Ishikawa (cell line): Measurements from ENCODE around the gene DOK3.

Experiments
- CEBPB ChIP-seq: IDR thresholded peaks from 2 replicates; pipeline ENCODE4 v1.6.1; 2012
- CREB1 ChIP-seq: IDR thresholded peaks from 2 replicates; pipeline ENCODE4 v1.6.1; 2012; ENCODE audit warnings: low read depth
- EGR1 ChIP-seq: IDR thresholded peaks from 2 replicates; pipeline ENCODE4 v1.6.1; 2012
- EP300 ChIP-seq: IDR thresholded peaks from 2 replicates; pipeline ENCODE4 v1.6.1; 2012; ENCODE audit warnings: borderline replicate concordance
- FOXM1 ChIP-seq: IDR thresholded peaks from 2 replicates; pipeline ENCODE4 v1.6.1; 2012; ENCODE audit warnings: low read depth, borderline replicate concordance
- NFIC ChIP-seq: IDR thresholded peaks from 2 replicates; pipeline ENCODE4 v1.6.1; 2012
- RAD21 ChIP-seq: IDR thresholded peaks from 2 replicates; pipeline ENCODE4 v1.6.1; 2012; ENCODE audit warnings: low read depth
- REST ChIP-seq: IDR thresholded peaks from 2 replicates; pipeline ENCODE4 v1.6.1; 2012; ENCODE audit warnings: low read depth, mild to moderate bottlenecking
- TAF1 ChIP-seq: IDR thresholded peaks from 2 replicates; pipeline ENCODE4 v1.6.1; 2012; ENCODE audit warnings: low read depth, mild to moderate bottlenecking
- TCF12 ChIP-seq: IDR thresholded peaks from 2 replicates; pipeline ENCODE4 v1.6.1; 2012; ENCODE audit warnings: low read depth
- TEAD4 ChIP-seq: IDR thresholded peaks from 2 replicates; pipeline ENCODE4 v1.6.1; 2012
- USF1 ChIP-seq: IDR thresholded peaks from 2 replicates; pipeline ENCODE4 v1.6.1; 2012
- YY1 ChIP-seq: IDR thresholded peaks from 2 replicates; pipeline ENCODE4 v1.6.1; 2012; ENCODE audit warnings: low read depth
- ZBTB7A ChIP-seq: IDR thresholded peaks from 2 replicates; pipeline ENCODE4 v1.6.1; 2012; ENCODE audit warnings: low read depth
- TF ChIP-seq, protein P1 (sequence below): IDR thresholded peaks from 2 replicates; pipeline ENCODE4 v1.6.1; 2012

DOK3 gene

DNA sequence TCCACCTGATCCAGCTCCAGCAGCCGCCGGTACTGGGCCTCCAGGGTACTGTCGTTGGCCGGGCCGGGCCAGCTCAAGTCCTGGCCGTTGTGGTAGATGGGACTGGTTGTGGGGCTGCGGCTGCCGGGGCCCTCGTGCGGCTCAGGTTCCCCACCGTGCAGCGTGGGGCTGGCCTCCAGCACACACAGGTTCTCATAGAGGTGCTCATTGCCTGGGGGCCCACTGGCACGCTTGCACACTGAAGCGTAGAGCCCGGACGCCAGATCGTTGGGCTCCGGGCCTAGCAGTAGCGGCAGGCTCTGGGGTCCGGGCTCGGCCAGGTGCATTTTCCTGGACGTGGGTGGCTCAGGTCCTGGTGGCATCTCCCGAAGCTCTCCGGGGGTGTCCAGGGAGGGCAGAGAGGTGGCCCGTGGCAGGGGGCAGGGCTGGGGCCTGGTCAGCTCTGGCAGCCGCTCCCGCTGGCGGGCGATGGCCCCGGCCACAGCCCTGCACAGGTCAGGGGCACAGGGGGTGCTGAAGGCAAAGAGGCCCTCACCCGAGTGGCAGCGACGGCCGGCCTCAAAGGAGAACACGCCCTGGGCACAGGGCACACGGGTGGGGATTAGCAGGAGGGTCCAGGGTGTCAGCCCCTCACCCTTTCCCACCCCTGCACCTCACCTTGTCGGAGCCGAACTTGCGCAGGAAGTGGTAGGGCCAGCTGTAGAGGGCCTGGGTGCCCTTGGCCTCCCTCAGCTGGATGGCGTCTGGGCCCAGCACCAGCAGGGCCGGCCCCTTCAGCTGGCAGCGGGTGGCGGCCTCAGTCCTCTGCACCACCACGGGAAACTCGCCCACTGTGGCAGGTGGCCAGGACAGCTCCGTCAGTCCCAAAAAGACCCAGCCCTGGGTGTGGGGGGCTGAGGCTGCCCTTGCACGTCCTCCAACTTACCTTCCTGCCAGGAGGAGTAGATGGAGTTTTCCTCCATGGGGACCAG lies 5.3 kb downstream of the DOK3 start:
- TF ChIP-seq USF1 (no peak), NFIC (no peak), FOXM1 (no peak), REST (no peak), RAD21 (no peak), EGR1 (no peak), TEAD4 (no peak), TCF12 (no peak), TAF1 (no peak), YY1 (no peak)
- TF ChIP-seq, protein P1, sequence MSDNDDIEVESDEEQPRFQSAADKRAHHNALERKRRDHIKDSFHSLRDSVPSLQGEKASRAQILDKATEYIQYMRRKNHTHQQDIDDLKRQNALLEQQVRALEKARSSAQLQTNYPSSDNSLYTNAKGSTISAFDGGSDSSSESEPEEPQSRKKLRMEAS: no peak

DNA sequence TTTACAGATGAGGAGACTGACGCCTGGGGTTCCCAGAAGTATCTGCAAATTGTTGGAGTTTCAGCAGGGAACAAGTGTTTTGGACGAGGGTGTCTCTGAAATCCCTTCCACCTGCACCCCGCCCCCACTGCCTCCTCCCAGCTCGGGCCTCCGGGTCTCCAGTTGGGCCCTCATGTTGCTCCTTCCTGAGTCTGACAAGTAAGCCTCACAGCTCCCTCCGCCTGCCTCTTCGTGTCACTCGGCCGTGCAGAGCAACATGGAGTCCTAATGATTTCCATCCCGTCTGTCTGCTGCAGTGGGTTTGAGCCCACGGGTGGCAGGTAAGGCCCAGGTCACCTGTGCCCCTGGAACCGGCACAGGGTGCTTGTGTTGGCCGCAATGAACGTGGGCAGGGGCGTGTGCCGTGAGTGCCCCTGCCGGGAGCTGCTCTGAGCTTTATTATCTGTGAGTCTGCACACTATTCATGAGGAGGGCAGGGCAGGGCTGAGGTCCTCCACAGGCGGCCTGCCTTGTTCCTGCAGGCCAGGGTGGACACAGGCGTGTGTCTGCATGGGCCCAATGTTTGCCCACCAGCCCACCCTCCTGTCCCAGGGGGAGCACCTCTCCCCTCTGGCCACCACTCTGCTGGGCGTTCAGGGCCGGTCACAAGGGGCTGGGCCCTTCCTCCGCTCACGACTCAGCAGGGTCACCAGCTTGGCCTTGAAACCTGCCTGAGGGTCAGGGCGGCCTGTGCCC lies 6.1 kb downstream of the DOK3 start:
- TF ChIP-seq, protein P1: no peak
- TF ChIP-seq CREB1 (no peak), NFIC (no peak), REST (no peak), FOXM1 (no peak), TCF12 (no peak), YY1 (no peak), ZBTB7A (no peak), TEAD4 (no peak), CEBPB (no peak), TAF1 (no peak), EP300 (no peak), EGR1 (no peak), RAD21 (no peak), USF1 (no peak)

- TF ChIP-seq TEAD4: no peak
- TF ChIP-seq, protein P1: no peak
- no peak for TF ChIP-seq YY1
- no peak for TF ChIP-seq FOXM1
- TF ChIP-seq CEBPB: no peak
- TF ChIP-seq RAD21: no peak
- no peak for TF ChIP-seq REST
- TF ChIP-seq TAF1: no peak
- no peak for TF ChIP-seq TCF12
- no peak for TF ChIP-seq EP300
- TF ChIP-seq NFIC: no peak
- TF ChIP-seq EGR1: no peak
- no peak for TF ChIP-seq CREB1
- TF ChIP-seq USF1: no peak
- no peak for TF ChIP-seq ZBTB7A
Measured at GRCh38 chr5:177502886-177503285, 6.7 kb downstream of the DOK3 start.
